Mesendoderm (in vitro differentiated cells): ENCODE results near the gene KLF15.
A peak's percentile ranks its signal among the peaks of the same experiment; 100 is the strongest.

Experiments used
- DNase-seq: peaks from one replicate; pipeline ENCODE4 v3.0.0; 2013
- H2AK5ac ChIP-seq: 2 replicates; pipeline ENCODE4 v1.6.1; 2013; ENCODE audit warnings: low read length, inconsistent platforms
- H2BK120ac ChIP-seq: 2 replicates; pipeline ENCODE4 v1.6.1; 2013; ENCODE audit warnings: low read depth, mild to moderate bottlenecking, low read length, moderate library complexity, mixed read lengths
- H2BK15ac ChIP-seq: replicated peaks from 2 replicates; pipeline ENCODE4 v1.6.1; 2013; ENCODE audit warnings: low read depth, mild to moderate bottlenecking, moderate library complexity
- H2BK5ac ChIP-seq: 2 replicates; pipeline ENCODE4 v1.6.1; 2013; ENCODE audit warnings: low read length, inconsistent platforms
- H3K18ac ChIP-seq: 2 replicates; pipeline ENCODE4 v1.6.1; 2013; ENCODE audit warnings: mild to moderate bottlenecking, low read length, mixed read lengths
- H3K23ac ChIP-seq: one replicate; pipeline ENCODE4 v1.6.1; 2013; ENCODE audit warnings: low read length
- H3K27ac ChIP-seq: 2 replicates; pipeline ENCODE4 v1.5.1; 2013; ENCODE audit warnings: low read depth, mild to moderate bottlenecking, inconsistent platforms, low read length, moderate library complexity
- H3K27me3 ChIP-seq: 2 replicates; pipeline ENCODE4 v1.6.1; 2013; ENCODE audit warnings: low read length, control low read depth, mild to moderate bottlenecking, inconsistent platforms; ENCODE audit not compliant: insufficient read depth, poor library complexity
- H3K36me3 ChIP-seq: 2 replicates; pipeline ENCODE4 v1.6.1; 2013; ENCODE audit warnings: low read length, inconsistent platforms; ENCODE audit not compliant: control insufficient read depth, insufficient read depth
- H3K4ac ChIP-seq: one replicate; pipeline ENCODE4 v1.6.1; 2013; ENCODE audit warnings: low read depth, mild to moderate bottlenecking, low read length, moderate library complexity
- H3K4me1 ChIP-seq: 2 replicates; pipeline ENCODE4 v1.6.1; 2013; ENCODE audit warnings: low read depth, low read length, inconsistent platforms; ENCODE audit not compliant: control insufficient read depth
- H3K4me2 ChIP-seq: 2 replicates; pipeline ENCODE4 v1.6.1; 2013; ENCODE audit warnings: low read length
- H3K4me3 ChIP-seq: 2 replicates; pipeline ENCODE4 v1.5.1; 2013; ENCODE audit warnings: mild to moderate bottlenecking, low read length
- H3K56ac ChIP-seq: one replicate; pipeline ENCODE4 v1.6.1; 2013; ENCODE audit warnings: low read length
- H3K79me1 ChIP-seq: 2 replicates; pipeline ENCODE4 v1.6.1; 2013; ENCODE audit warnings: low read length, inconsistent platforms
- H3K79me2 ChIP-seq: 2 replicates; pipeline ENCODE4 v1.6.1; 2013; ENCODE audit warnings: mild to moderate bottlenecking, low read length; ENCODE audit not compliant: control insufficient read depth, insufficient read depth
- H3K9ac ChIP-seq: 2 replicates; pipeline ENCODE4 v1.6.1; 2013; ENCODE audit warnings: low read length, inconsistent platforms
- H4K5ac ChIP-seq: one replicate; pipeline ENCODE4 v1.6.1; 2013; ENCODE audit warnings: low read length
- H4K8ac ChIP-seq: one replicate; pipeline ENCODE4 v1.6.1; 2013; ENCODE audit warnings: low read depth, mild to moderate bottlenecking, control low read depth, low read length, moderate library complexity
- WGBS: extraction: QIAGEN DNeasy Blood & Tissue Kit; methylation state at CpG from one replicate; pipeline ENCODE4 v1.1.7; 2013; ENCODE audit warnings: low lambda C conversion rate, missing lambda C conversion rate; ENCODE audit not compliant: insufficient coverage; ENCODE audit errors: extremely low coverage; 5-methylcytosine and 5-hydroxymethylcytosine counted together

Gene KLF15

GRCh38 chr3:126370055-126370454 is 12.8 kb upstream of the KLF15 start:
- Histone ChIP-seq H2BK5ac (no peak overlapping the region), H2BK15ac (no peak overlapping the region), H3K79me1 (no peaks in the 10 kb centered on the region), H3K56ac (no peak overlapping the region), H3K4me2 (no peak overlapping the region), H4K8ac (no peak overlapping the region), H3K23ac (no peak overlapping the region), H3K4me3 (no peak overlapping the region), H3K4me1 (no peaks in the 10 kb centered on the region), H4K5ac (no peak overlapping the region), H3K9ac (no peak overlapping the region), H3K36me3 (no peaks in the 10 kb centered on the region), H2BK120ac (no peak overlapping the region), H3K27ac (no peak overlapping the region), H3K79me2 (no peaks in the 10 kb centered on the region), H2AK5ac (no peak overlapping the region), H3K4ac (no peak overlapping the region), H3K18ac (no peak overlapping the region), H3K27me3 (no peaks in the 10 kb centered on the region)
- no peak for DNase-seq
- no CpG with 5 or more reads among the region's 4 CpGs for WGBS

GRCh38 chr3:126369490-126369889 is 12.3 kb upstream of the KLF15 start:
- Histone ChIP-seq H3K27ac (no peak overlapping the region), H2BK120ac (no peak overlapping the region), H3K79me1 (no peaks in the 10 kb centered on the region), H3K9ac (no peak overlapping the region), H3K4ac (no peak overlapping the region), H3K36me3 (no peaks in the 10 kb centered on the region), H3K4me2 (no peak overlapping the region), H4K5ac (no peak overlapping the region), H3K4me3 (no peak overlapping the region), H2BK5ac (no peak overlapping the region), H4K8ac (no peak overlapping the region), H3K56ac (no peak overlapping the region), H3K27me3 (no peaks in the 10 kb centered on the region), H3K23ac (no peak overlapping the region), H3K18ac (no peak overlapping the region), H2BK15ac (no peak overlapping the region), H3K4me1 (no peaks in the 10 kb centered on the region), H2AK5ac (no peak overlapping the region), H3K79me2 (no peaks in the 10 kb centered on the region)
- DNase-seq = no peak
- no CpG with 5 or more reads among the region's 2 CpGs for WGBS

GRCh38 chr3:126367316-126367805 is 10.2 kb upstream of the KLF15 start:
- no peak overlapping the region for H2AK5ac ChIP-seq
- H3K79me2 ChIP-seq = no peaks in the 10 kb centered on the region
- no peak overlapping the region for H3K18ac ChIP-seq
- no peaks in the 10 kb centered on the region for H3K4me1 ChIP-seq
- H4K5ac ChIP-seq = no peak overlapping the region
- H3K4ac ChIP-seq = no peak overlapping the region
- no peak overlapping the region for H4K8ac ChIP-seq
- H3K27ac ChIP-seq = no peak overlapping the region
- no peak overlapping the region for H2BK120ac ChIP-seq
- H3K27me3 ChIP-seq = no peaks in the 10 kb centered on the region
- H3K56ac ChIP-seq = no peak overlapping the region
- no peak for DNase-seq
- no peak overlapping the region for H3K9ac ChIP-seq
- WGBS = no CpG with 5 or more reads among the region's 6 CpGs
- no peak overlapping the region for H3K4me2 ChIP-seq
- no peaks in the 10 kb centered on the region for H3K36me3 ChIP-seq
- H2BK15ac ChIP-seq = no peak overlapping the region
- H2BK5ac ChIP-seq = no peak overlapping the region
- no peak overlapping the region for H3K4me3 ChIP-seq
- H3K79me1 ChIP-seq = no peaks in the 10 kb centered on the region
- no peak overlapping the region for H3K23ac ChIP-seq

- Histone ChIP-seq H3K27ac (no peak overlapping the region), H3K79me2 (no peaks in the 10 kb centered on the region), H4K8ac (no peak overlapping the region), H3K4me2 (no peak overlapping the region), H3K23ac (peak overlapping the region; percentile 56), H4K5ac (no peak overlapping the region), H3K36me3 (no peaks in the 10 kb centered on the region), H2BK5ac (no peak overlapping the region), H3K79me1 (no peaks in the 10 kb centered on the region), H2BK15ac (no peak overlapping the region), H3K27me3 (no peaks in the 10 kb centered on the region), H3K4me1 (no peaks in the 10 kb centered on the region), H3K4ac (no peak overlapping the region), H3K9ac (no peak overlapping the region), H2AK5ac (no peak overlapping the region), H3K4me3 (no peak overlapping the region), H3K18ac (no peak overlapping the region), H2BK120ac (no peak overlapping the region), H3K56ac (no peak overlapping the region)
- no CpG with 5 or more reads among the region's 11 CpGs for WGBS
- DNase-seq = no peak
Observed at GRCh38 chr3:126365351-126366277, 8.4 kb upstream of the KLF15 start.

GRCh38 chr3:126364731-126365301 is 7.6 kb upstream of the KLF15 start:
- DNase-seq = no peak
- Histone ChIP-seq H2AK5ac (no peak overlapping the region), H3K36me3 (no peaks in the 10 kb centered on the region), H3K4ac (no peak overlapping the region), H3K18ac (no peak overlapping the region), H3K27me3 (no peaks in the 10 kb centered on the region), H3K56ac (no peak overlapping the region), H3K27ac (no peak overlapping the region), H3K4me1 (no peaks in the 10 kb centered on the region), H3K9ac (no peak overlapping the region), H4K5ac (no peak overlapping the region), H2BK120ac (no peak overlapping the region), H4K8ac (no peak overlapping the region), H3K23ac (no peak overlapping the region), H2BK15ac (no peak overlapping the region), H3K79me2 (no peaks in the 10 kb centered on the region), H3K79me1 (no peaks in the 10 kb centered on the region), H3K4me3 (no peak overlapping the region), H3K4me2 (no peak overlapping the region), H2BK5ac (no peak overlapping the region)
- WGBS = no CpG with 5 or more reads among the region's 5 CpGs
